Fibroblast of pulmonary artery (primary cell): ENCODE results near the gene ANKIB1.

Experiments
- DNase-seq: peaks from one replicate; pipeline ENCODE4 v3.0.0-alpha.2; 2010; ENCODE audit warnings: low read depth
- H3K4me3 ChIP-seq: replicated peaks from 2 replicates; pipeline ENCODE4 v1.5.1; 2011; ENCODE audit warnings: low read depth, mild to moderate bottlenecking, control low read depth, low read length, moderate library complexity
- CTCF ChIP-seq: IDR thresholded peaks from 2 replicates; pipeline ENCODE4 v1.5.1; 2011; ENCODE audit warnings: mild to moderate bottlenecking, control low read depth, low read length, inconsistent platforms; ENCODE audit errors: missing control alignments

Gene ANKIB1

GRCh38 chr7:92245487-92246359 is at the start of gene ANKIB1, which contains the start of gene KRIT1:
Gene ANKIB1 (plus strand): TSS chr7:92245974. CDS start chr7:92294979, 49,005 bp downstream.
Gene KRIT1 (minus strand): TSS chr7:92245914. CDS start chr7:92242135, 3,779 bp downstream.
- DNase-seq = peak; percentile 78
- TF ChIP-seq CTCF = no peak
- peak within 1 kb of the TSS; percentile 84 for H3K4me3 ChIP-seq

DNA sequence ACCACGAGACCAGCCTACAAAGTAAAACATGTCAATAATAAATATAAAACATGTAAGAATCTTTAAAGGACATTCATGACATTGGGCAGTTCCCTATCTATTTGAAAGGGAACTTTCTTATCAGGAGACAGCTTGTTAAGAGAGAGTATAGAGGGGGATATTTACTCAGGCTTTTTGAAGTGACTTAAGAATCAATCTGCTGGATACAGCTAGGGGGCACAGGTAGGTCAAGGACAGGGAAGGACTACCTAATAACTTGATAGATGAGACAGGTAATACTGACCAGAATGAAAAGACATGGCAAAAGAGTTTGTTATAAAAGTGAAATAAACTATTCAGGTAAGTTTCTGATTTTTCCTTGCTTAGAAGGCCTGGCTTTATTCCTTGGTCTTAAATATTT is 45.0 kb upstream of the ANKIB1 start:
- no peak overlapping the region for H3K4me3 ChIP-seq
- no peak for TF ChIP-seq CTCF
- no peak for DNase-seq

GRCh38 chr7:92205987-92206386 is 39.8 kb upstream of the ANKIB1 start:
- no peak overlapping the region for H3K4me3 ChIP-seq
- DNase-seq = no peak
- no peak for TF ChIP-seq CTCF

DNA sequence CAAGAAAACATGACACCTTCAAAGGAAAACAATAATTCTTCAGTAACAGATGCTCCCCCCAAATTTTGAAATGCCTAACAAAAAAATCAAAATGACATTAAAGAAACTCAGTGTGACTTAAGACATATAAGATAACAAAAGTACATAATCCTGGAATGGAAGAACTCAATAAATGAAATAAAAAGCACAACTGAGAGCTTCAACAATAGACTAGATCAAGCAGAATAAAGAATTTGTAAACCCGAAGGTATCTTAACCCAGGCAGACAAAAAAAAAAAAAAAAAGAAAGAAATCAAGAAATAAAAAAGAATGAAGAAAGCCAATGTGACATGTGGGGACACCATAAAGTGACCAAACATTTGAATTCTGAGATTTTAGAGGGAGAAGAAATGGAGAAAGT is 39.1 kb upstream of the ANKIB1 start:
- no peak for TF ChIP-seq CTCF
- no peak for DNase-seq
- H3K4me3 ChIP-seq = no peak overlapping the region

DNA sequence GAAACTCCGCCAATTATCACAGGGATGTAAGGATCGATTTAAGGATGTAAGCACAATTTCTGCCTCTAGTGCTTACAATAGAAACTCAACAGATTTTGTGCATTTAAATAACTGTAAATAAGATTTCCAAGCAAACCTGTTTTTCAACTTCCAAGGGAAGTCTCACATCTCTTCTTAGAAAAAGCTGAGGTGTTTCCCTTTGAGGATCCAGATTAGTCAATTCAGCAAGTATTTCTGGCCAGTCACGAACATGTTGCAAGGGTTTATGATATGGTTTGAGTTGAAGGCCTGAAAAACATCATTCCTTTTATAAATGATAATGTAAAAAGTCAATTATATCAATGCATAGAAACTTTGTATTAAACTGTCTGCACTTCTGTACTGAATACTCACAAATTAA is 24.0 kb upstream of the ANKIB1 start:
- no peak for DNase-seq
- H3K4me3 ChIP-seq = no peak overlapping the region
- no peak for TF ChIP-seq CTCF

DNA sequence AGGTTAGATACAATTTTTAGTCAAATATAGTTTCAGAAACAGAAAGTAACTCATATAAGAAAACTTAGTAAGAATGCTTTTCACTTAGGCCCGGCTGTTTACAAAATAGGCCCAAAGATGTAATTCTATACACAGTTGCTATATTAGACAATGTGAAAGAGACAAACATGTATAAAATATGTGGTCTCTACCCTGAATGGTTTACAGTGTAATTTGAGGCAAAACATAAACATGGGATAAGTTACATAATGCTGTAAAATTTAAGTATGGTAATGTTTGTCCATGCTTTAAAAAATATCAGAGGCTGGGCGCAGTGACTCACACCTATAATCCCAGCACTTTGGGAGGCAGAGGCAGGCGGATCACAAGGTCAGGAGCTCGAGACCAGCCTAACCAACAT is 18.8 kb upstream of the ANKIB1 start:
- no peak for DNase-seq
- H3K4me3 ChIP-seq = no peak overlapping the region
- no peak for TF ChIP-seq CTCF

- TF ChIP-seq CTCF = no peak
- no peak overlapping the region for H3K4me3 ChIP-seq
- no peak for DNase-seq
Observed at GRCh38 chr7:92228100-92228499, 17.7 kb upstream of the ANKIB1 start.
